CD1c-positive myeloid dendritic cell (primary cell): Measurements from ENCODE around the gene CDH24.
A peak's percentile ranks its signal among the peaks of the same experiment; 100 is the strongest.
"Not testable (repeated sequence)": the region's sequence is repeated elsewhere in the genome, so short reads cannot be mapped to it uniquely, and the experiment has no call there.

Source experiments
- DNase-seq: peaks from one replicate; pipeline ENCODE4 v3.0.0-alpha.2; 2016; ENCODE audit errors: extremely low spot score

The CDH24 gene

DNA sequence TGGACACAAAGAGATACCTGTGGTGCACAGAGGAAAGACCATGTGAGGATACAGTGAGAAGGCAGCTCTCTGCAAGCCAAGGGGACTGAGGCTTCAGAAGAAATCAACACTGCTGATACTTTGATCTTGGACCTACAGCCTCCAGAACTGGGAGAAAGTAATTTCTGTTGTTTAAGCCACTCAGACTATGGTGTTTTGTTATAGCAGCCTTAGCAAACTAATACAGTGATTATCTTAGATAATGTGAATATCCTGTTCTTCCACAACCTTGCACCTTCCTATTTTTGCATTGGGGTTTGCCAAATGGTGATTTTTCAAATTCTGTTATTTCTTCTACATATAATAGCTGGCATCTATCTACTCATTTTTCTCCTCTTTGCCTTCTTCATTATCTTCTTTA is 39.2 kb downstream of the CDH24 start:
- no peak for DNase-seq

DNA sequence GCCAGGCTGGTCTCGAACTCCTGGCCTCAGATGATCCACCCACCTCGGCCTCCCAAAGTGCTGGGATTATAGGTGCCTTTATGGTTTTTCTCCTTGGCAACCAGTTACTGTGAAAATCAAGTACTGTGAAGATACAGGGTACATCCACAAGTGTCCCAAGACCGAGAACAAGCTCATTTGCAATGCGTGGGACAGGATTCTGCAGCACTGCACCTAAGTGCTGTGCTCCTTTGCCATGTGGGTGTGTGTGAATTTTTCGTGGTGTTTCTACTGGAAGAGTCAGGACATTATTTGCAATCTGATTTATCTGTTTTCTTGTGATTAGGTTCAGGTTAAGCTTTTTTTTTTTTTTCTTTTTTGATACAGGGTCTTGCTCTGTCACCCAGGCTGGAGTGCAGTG is 40.2 kb downstream of the CDH24 start:
- no peak for DNase-seq

DNA sequence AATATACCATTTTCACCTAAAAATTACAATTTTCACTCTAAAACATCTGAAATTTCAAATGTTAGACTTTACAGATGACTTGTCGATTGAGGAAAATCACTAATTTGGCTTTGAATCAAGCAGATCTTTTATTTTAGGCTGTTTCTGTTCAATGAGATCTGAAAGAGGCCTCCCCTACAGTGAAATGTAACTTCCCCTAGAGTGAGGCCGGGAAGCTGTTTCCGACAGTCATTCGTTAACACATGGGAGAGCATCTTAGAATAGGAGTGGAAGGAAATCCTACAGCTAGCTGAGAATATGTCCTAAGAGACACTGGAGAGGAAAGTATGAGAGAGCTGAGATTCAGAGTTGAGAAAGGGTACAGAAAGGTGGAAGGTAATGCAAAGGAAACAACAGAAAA is 41.7 kb downstream of the CDH24 start:
- DNase-seq, result no peak

DNA sequence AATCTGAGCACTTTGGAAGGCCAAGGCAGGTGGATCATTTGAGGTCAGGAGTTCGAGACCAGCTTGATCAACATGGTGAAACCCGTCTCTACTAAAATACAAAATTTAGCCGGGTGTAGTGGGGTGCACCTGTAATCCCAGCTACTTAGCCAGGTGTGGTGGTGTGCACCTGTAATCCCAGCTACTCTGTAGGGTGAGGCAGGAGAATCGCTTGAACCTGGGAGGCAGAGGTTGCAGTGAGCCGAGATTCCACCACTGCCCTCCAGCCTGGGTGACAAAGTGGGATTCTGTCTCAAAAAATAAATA is 43.6 kb downstream of the CDH24 start:
- DNase-seq, result not testable (repeated sequence)

DNA sequence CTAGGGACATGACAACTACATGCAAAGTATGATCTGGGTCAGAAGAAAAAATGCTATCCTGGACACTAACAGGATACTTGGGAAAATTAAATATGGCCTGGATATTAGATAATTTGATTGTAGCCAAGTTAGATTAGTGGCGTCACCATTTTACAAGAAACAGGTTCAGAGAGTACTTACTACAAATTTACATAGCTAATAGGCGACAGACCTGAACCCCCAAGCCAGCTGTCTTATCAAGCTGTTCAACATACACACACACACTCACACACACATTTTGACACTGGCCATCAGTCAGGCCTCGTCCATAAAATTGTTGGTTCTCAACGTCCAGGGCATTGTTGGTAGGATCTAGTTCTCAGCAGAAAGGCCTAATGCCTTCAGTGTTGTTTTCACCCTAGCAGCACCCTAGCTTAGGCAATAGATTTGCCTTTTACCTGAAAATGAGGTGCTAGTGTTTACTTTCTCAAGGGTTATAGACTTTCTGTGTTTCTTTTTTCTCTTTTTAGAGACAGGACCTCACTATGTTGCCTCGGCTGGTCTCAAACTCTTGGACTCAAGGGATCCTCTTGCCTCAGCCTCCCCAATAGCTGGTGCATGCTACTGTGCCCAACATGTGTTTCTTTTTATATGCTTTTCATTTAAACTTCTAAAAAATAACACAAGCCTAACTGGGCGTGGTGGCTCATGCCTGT is 44.1 kb downstream of the CDH24 start:
- DNase-seq, result no peak

DNA sequence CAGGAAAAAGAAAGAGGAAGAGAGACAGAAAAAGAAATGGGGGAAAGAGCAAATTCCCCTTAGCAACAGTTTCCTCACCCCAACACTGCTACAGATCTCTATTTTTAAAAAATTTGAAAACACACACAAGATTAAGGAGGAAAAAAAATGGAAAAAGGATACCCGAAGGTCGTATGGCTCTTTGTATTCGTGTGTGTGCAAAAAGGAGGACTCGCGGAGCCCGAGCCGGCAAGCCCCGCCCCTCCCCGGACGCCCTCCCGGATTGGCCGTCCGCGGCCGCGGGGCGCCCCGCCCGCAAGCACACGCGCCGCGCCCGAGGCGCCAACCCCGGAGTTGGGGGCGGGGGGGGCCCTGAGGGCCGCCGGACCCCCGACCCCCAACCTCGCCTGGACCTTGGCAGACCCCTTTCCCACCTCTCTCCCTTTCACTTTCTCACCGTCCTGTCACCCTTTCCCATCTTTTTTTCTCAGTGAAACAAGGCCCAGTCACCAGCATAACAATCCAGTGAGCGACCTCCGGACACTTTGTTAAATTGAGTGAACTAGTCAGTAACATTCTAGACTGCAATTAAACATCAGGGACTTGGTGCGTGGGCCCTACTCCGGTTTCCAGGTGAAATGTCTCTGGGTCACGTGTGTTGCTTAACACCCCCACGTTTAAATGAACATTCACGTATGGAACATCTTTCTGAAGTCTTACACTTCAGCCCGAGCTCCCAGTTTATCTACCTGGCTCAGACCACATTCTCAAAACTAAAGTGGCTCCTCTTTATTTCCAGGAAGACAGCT is 47.2 kb downstream of the CDH24 start, which contains the start of gene C14orf93:
Gene C14orf93, minus strand, starts transcription at position 205 of the 788 bp plus-strand sequence. CDS start 11,120 bp downstream, outside the sequence.
- DNase-seq, result peak; percentile 72

DNA sequence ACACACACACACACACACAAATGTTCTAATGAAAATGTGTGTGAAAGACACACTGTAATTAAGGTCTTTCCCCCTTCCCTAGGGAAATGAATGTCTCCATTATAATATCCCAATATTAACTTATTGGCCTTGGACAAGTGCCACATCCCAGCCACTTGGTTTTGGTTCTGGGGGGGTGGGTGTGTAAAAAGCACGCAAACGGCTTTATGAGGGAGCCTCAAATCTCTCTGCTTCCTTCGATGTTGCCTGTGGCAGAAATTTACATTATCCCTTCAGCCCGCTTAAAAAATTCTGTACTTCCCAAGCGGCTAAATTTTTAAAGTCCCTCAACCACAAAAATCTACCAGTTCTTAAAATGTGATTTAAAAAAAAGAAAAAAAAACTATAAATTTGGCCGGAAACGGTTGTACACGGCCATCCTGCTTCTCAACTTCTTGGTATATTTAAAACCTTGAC is 47.8 kb downstream of the CDH24 start:
- no peak for DNase-seq

DNA sequence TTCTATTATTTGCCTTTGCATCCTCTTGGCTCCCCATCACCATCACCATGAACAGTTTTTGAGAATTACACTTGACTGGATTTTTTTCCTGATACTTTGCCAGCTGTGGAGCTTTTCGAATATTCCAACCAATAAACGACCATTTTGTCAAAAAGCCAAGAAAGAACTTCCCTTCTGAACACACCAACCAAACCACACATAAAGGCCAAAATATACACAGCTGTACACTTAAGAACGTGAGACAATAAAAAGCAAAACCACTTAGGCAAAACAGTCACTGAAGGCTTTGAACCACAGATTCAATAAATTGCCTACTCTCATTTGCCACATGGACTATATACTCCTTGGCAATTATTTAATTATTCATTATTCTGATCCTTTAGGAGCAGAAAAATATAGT is 48.5 kb downstream of the CDH24 start:
- no peak for DNase-seq

DNA sequence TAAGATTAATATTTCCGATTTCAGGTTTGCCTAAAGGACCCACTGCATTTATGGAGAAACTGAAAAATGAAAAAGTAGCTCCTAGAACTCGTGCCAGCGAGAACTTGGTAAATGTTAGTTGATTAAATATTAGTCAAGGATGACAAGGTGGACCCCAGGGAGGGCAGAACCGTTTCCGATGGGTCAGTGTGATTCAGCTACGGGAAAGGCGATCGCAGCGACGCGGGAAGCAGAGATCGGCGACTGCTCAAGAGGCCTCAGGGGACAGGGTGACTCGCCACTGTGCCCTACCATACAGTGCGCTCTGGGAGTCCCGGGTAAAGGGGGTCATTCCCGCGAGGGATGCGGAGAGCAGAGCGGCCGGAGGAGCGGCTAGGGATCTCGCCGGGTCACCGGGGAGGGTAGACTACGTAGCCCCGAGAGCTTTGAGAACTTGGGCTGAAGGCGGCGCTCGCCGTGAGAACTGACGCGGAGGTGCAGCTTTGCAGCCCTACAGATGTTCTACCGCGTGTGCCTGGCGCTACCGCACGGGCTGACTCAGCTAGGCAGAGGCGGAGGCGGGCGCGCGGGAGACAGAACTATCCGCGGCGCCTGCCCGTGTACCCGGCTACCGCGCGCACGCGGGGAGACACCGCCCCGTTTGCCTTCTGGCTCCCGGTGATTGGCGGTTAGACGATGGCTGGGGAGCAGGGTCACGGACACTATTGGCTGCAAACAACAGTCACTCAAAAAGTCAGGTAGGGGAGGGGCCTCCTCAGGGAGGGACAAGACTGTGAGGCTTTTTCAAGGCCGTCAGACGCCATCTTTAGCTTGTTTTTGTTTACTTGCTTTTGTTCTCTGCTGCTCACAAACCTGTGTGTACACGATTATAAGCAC is 50.5 kb downstream of the CDH24 start:
- peak; percentile 99 for DNase-seq

DNA sequence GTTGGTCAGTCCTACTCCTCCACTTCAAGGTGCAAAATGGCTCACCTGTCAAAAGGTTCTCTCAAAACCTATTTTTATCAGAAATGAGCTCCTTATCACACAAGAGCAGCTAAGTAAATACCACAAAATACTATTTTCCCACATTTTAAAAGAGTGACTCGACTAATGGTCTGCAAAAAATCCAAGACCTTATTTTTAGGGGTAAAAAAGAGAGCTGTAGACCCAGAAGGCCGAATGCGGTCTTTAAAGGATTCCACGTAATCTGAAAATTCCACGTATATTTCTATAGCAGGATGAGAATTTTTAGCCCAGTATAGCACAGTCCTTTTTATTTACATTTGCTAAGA is 51.2 kb downstream of the CDH24 start:
- no peak for DNase-seq

DNA sequence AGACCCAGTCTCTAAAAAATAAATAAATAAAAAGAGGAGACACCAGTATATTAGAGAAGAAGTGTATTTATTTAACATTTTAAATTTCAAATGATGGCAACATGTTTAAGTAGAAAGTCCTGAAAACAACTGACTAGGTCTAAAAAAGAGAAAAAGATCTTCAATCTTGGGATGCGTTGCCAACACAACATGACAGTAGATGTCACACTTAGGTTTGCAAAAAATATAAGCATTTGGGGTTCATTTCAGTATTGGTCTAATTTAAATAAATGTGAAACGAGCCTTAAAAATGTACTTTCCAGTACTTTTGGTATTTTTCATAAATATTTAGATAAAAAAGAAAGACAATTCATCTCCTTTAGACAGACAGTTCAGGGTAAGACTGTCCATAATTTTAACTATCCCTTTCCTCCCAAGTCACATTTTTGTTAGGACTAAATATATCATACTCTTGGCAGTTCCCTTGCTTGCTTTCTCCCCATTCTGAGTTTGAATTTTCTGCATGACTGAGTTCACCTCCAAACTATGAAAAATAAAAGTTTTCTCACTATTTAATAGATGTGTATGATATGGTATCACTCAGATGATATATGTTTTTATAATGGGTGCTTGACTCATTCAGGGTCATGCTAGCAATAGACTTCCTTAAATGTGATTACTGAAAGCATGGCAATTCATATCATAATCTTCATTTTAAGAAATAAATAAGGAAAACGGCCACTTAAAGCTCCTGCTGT is 51.7 kb downstream of the CDH24 start:
- DNase-seq, result no peak

DNA sequence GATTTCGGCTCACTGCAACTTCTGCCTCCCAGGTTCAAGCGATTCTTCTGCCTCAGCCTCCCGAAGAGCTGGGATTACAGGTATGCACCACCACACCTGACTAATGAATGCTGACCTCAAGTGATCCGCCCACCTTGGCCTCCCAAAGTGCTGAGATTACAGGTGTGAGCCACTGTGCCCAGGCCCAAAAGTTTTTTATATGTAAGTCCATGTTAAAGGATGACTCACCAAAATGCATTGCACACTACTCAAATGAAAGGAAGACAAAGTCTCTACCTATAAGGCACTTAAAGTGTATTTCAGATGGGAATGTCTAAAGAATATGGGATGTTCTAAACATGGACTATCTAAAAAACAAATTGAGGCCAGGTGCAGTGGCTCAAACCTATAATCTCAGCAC is 53.0 kb downstream of the CDH24 start:
- not testable (repeated sequence) for DNase-seq

DNA sequence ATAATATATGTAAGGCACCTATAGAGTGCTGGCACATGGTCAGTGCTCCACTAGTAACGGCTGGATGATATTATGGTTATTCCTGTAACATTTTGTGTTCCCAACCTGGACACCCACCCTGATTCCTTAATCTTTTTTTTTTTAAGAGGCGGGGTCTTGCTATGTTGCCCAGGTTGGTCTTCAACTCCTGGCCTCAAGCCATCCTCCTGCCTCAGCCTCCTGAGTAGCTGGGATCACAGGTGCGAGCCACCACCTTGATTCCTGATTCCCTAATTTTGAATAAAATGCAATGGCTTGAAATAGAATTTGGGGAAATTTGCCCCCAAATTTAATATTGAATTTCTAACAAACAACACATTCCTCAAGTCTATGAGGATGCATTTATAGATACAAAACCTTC is 54.7 kb downstream of the CDH24 start:
- DNase-seq, result no peak

DNA sequence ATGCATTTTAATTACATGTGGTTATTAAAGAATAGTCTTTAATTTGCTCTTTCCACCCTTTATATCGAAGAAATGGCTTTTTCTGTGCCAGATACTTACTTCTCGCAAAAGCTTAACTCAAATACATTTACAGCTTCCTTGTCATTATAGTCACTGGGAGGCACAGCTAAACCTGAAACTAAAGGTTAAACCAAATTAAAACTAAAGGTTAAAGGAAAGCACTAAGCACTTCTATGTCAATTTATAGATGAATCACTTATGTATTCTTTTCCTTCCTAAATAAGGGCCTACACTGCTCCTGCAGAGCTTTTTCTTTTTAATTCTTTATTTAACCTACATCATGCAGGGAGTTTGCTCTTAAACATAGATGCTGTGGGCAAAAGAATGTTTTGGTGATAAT is 56.5 kb downstream of the CDH24 start:
- no peak for DNase-seq

DNA sequence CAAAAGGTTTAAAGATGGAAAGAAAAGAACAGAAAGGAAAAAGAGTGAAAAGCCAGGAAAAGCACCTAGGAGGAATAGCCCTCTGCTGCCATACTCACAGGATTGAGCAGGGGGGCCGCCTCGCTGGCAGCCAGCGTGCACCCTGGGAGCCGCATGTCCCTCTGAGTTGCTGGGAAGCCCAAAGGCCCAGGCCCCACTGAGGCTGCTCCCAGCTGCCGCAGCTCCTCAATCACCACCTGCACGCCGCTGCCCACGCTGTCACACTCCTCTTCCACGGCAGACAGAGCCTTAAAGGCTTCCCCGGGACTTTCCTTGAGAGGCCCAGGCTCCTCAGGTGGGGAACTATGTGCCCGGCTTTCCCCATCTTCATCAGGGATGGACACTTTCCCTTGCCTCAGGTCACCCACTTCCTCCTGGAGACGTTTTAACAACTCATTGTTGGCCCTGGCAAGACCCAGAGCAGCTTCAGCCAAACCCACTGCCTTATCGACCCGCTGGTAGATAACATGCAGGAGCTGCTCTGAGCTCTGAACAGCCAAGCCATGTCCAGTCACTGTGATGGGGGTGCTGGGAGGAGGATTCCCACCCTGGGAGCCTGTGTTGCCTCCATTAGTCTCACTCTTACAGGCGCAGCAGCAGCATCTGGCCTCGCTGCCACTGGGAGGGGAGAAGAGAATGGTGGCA is 58.8 kb downstream of the CDH24 start:
- DNase-seq, result no peak

DNA sequence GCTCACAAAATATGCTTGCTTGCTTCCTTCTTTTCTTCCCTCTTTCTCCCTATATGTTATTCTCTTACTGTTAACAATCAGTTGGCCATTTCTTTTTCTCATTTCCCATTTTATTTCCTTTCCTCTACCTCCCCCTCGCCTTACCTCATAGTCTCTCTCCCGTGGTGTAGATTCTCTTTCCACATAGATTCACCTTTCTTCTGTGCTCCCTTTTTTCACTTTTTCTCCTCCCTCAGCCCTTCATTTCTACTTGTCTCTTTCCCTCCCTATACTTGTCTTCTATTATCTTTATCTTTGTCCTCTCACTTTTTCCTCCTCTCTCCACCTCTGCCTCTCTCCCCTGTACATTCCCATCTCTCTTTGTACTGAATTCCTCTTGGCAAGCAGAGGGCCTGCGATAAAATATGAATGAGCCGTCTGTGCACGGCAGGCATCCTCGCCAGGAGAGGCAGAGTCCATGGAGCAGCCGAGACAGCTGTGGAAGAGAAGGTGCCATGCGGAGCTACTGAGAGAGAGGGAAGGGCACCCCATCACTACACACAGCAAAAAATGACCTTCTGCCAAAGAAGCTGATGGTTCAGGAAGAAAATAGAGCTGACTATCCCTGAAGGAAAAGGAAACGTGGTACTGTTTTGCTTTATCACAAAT is 59.5 kb downstream of the CDH24 start:
- DNase-seq, result no peak
